NCI-H2227 treated with DMSO at 0.1 percent for 48 hours (cell line): ENCODE measurements around the gene IRF2BP2.

Source experiments
- DNase-seq: peaks from one replicate; lab custom pipeline; 2025; lab: John Stamatoyannopoulos, UW

Gene IRF2BP2

DNA sequence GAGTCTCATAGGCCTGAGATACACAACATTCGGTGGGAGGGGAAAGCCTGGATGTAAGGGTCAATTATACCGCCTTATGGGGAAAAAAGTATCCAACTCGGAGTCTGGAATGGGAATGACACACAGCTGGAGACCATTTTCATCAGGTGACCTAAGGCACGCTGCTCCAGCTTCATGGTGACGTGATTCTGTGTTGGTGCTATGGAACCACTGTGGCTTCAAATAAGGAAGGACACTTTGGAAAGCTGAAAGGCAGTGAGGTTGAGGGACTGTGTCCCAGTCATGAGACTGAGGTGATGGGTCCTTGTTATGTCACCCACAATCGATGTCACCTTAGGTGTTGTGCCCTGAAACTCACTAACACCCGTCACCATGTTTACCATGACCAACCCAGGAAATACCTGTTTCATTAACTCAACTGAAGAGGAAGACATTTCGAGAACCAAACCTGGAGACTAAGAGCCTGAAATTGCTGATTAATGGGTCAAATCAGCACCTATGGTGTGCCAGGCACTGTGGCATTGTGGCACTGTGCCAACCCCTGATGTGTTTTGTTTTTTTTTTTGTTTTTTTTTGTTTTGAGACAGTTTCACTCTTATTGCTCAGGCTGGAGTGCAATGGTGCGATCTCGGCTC lies 54.5 kb downstream of the IRF2BP2 start:
- no peak for DNase-seq

GRCh38 chr1:234554698-234555311 lies 55.2 kb downstream of the IRF2BP2 start:
- DNase-seq: no peak
